Measurements from ENCODE around the gene FBN1.

Gene FBN1

DNA sequence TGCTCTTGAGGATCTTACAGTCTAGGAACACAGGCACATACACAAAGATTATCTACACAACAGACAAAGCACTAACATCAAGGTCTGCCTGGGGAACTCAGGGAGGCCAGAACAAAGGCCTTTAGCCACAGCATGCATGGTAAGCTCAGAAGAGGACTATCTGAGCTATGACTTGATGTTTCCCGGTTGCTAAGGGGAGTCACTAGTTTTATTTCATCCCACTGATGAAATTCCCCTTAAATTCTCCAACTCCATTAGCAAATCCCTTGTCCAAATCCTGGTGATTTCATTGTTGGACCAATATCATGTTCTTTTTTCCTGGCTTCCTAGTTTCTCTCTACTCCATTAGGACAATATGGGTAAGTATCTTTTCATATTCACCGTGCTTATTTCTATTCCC lies 23.3 kb downstream of the FBN1 start:
- no peak for DNase-seq (ENCODE audit: low read depth)

DNA sequence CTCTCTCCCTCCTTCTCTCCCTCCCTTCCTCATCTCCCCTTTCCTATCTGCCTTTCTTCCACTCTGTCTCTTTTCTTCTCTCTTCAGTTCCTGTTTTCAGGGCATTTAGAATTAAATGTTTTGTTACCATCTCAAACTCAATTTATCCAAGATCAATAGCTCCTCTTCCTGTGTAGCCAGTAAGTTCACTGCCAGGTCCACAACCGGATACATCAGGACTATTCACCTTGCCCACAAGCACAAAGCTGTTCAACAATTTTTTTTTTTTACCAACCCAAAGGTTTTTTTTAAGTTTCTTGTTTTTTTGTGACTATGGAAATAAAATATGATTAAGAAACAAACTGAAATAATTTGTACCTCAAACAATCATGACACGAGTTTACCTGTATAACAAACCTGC lies 26.1 kb downstream of the FBN1 start:
- no peak for DNase-seq (ENCODE audit: low read depth)

DNA sequence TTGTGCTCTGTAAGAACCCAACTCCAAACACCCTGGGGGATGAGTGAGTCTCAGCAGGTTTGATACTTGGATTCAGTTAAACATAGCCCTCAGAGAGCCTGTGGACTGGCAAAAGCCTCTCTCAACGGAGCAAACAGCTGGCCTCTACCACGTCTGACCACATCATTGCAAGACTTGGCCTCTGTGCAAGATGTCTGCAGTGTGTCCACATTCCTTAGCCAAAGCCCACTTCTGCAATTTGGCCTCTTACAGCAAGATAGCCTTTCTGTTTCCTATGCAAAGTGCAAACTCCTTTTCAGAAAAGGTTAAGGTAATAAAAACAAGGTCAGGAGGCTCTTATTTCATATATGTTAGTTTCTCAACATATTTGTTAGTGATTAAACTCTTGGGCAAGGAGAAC lies 27.9 kb downstream of the FBN1 start:
- DNase-seq (ENCODE audit: low read depth), result no peak

DNA sequence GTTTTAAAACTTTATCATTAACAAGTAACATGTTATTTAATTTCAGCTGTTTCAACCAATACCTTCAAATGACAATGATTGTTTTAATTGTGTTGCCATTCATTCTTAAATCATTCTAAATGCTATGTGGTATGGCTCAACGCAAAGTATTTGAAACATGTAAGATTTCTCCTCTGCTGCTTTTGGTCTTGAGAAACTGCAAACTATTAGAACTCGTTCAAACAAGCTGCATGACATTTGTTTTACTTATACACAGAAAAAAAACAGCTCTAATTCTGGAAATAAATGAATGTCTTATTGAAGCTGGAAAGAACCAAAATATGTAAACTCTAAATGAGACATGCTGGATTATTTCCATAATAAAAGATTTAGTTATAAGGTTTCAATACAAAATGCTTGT lies 29.3 kb downstream of the FBN1 start:
- no peak for DNase-seq (ENCODE audit: low read depth)

DNA sequence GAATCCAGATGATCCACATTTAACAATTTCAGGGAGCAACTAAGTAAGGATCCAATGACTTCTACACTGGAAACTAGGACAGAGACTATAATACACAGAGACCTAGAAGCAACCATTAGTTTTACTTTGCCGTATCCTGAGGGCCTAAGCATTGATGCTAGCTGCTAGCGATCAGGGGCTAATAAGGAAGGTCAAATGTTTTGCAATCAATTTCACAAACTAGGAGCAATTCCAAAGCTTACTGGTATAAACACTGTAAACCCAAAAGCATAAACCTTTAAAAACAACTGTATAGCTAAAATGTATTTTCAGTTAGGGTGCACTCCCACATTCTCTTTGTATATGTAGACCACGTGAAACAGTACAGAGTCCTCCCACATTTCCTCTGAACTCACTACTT lies 31.5 kb downstream of the FBN1 start:
- no peak for DNase-seq (ENCODE audit: low read depth)

DNA sequence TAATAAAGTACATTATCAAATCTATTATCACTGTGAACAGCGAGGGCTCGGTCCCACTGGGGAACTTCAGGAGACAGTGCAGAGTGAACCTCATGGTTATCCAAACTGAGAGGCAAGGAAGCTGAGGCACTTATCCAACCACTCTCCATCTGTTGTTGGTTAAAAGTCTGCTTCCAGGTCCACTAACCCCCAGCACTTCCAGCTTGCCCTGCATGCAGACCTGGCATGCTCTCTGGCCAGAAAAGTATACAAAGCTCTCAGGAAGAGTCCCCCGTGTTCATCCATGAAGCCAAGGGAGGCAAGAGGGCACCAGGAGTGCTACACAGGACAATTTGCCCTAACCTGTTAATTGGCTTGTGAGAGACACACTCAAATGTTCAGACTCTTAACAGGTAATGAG lies 36.0 kb downstream of the FBN1 start:
- no peak for DNase-seq (ENCODE audit: low read depth)

DNA sequence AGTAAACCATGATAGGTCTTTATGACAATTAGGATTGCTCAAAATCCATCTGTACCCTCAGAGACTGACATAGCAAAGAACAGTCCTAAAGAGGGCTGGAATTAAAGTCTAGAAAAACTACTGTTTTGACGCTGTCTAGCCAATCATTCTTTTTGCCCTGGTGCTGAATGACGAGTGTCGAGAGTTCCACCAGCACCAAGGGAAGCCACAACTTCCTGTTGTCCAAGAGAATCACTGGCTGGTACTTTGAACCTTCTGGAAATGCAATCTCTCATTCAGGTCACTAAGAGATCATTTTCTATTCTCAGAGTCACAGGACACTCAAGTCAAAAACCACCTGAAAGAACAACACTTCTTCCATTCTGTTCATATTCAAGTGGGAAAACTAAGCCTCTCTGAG lies 37.7 kb downstream of the FBN1 start:
- DNase-seq (ENCODE audit: low read depth), result no peak

DNA sequence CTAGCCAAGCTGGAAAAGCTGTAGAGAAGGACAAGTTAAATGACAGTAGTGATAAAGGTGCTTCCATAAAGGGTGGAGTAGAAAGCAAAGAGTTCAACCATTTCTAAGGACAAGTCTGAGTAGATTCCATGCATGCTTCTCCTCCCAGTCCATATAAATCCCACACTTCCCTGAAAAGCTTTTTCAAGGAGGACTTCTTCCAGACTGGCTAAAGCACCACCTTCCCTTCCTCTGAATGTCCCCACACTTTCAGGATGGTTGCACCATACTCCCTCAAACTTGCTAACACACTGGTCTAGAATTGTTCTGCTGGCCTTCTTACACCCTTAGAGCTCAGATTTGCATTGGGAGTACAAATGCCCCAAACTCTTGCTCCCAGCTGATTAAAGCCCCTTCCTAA lies 40.9 kb downstream of the FBN1 start:
- no peak for DNase-seq (ENCODE audit: low read depth)

DNA sequence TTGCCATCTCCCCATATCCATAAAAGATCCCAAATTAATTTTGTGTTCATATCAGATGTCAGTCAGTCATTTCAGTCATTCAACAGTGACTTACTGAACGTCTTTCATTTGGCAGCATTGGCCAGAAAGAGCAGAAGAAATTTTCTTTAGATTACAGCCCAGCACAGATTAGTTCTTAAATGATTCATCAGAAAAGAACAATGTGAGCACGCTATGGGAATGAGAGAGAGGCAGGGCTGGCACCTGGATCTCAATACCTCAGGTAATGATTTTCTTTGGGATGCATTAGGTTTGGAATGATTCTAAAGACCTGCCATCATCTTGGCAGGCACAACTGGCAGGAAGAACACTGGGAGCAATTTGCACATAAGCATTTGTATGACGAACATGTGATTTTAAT lies 41.6 kb downstream of the FBN1 start:
- DNase-seq (ENCODE audit: low read depth), result no peak

DNA sequence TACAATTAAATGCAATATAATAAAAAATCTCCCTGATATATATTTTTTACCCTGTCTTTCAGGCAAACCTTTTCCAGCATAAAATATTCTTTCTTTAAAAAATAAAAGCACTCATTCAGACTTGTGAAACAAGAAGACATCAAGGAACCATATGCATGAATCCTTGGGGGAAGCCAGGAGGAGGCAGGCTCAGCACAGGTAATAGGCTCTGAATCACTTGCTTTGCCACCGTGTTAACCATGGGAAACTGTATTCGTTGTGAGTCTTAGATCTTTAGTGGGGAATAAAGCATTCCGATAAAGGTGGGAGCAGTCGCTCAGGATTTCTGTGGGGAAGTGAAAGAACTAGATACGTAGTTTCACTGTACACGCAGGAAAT lies 42.4 kb downstream of the FBN1 start:
- no peak for DNase-seq (ENCODE audit: low read depth)

DNA sequence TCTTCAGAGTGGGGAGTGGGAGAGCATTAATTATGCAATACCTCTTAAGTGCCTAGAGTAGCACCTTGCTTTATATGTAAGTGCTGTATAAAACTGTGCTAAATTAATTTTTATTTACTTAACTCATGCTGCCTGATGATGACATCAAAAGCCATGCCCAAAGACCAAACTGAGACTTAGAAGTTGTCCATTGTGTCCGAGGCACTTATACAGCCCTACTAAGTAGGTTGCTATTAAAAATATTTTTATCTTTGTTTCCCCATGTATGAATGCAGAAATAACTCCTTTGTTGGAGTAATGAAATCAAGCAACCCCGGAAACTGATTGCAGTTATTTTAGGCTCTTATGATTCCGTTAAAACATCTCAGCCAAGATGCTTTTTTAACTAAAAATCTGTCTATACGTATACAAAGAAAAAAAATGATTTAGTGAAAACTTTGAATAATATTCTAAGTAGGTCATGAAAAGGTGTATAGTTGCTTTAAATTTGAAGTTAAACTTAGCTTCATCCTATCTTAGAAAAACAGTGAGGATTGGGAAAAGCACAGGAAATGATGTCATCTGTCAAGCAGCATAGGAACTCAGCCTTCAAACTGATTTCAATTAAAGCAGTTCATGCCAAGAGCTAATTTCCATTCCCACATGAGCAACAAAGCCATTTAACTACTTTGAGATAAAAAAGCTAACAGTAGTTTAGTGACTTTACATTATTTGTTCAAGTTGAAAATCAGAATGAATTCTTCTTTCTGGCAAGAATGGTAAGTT lies 43.0 kb downstream of the FBN1 start:
- DNase-seq (ENCODE audit: low read depth), result no peak

DNA sequence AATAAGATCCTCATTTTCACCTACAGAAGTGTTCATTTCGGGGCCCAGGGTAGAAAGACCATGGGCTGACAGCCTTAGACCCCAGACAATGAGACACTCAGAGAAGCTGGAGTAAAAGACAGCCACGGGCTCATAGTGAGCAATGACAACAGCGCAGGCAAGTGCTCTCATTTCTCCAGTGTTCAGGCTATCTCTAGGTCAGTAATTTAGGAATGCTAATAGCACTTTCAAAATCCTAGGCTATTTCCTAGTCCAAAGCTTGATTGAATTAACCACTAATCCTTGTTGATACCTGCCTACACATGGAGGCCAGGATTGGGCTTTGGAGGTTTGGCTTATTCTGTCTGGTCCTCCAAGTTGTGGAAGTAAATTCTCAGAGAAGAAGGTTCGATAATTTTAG lies 44.4 kb downstream of the FBN1 start:
- DNase-seq (ENCODE audit: low read depth), result no peak

DNA sequence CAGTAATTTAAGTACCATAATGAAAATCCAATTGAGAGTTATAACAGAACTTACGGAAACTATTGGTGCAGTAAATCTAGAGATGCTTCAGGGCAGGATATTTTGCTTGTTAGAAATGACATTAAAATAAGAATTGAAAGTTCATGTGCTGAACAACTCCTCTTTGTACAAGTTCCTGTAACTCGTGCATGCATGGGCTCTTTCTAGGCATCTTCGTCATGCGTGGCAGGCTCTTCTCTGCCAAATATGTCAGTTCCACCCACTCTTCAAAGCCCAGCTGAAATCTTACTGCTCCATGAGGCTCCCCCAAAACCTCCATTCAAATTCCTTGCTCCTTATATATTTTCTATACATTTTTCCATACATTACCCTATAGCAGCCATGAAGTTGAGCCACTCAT lies 48.7 kb downstream of the FBN1 start:
- no peak for DNase-seq (ENCODE audit: low read depth)

DNA sequence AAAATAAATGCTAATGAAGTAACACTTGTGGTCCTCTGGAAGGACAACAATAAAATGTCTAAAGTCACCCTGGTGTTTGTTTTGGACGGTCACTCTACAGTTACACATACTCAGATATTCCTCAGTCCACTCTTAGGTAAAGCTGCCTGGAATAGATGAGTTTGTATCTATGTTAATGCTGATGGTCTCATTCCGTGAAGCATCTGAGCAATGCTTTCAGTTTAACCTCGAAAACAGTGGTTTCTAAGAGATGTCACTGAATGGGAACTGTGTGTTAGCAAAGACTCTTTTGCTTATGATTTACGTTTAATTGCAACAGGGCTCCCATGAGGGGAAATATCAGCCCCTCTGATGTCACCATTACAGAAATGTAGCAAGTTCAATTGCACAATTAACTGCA lies 49.1 kb downstream of the FBN1 start:
- no peak for DNase-seq (ENCODE audit: low read depth)

DNA sequence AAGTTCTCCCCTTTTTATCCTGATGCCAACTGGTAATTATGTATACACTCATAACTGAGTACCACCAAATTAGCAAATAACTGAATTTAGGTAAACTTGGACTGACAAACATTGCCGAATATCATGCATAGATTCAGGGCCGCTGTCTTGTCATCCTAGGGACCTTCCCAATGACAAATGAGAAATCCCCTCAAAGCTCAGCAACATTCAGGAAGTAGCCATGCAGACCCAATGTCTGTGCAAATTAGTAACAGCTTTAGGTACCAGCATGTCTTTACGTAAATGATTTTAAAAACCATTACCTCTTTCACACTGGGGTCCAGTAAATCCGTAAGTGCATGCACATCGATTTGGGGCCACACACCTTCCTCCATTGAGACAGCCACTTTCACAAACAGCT lies 49.5 kb downstream of the FBN1 start:
- DNase-seq (ENCODE audit: low read depth), result no peak

DNA sequence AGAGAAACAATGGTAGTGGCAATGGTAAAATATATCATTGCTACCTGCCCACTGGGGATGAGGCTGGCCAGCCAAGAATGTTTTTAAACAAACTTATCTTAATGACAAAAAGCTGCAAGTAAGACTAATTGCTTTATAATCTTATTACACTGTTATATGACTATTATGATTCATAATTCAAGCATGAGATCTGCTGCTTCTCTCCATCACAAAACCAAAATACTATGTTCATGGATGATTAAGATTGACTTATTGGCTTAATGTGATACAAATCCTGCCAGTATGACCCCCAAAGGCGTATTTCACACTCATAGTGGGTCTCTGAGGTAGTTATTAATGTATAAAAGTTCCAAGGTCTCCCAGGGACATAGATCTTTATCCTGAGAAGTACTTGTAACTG lies 52.6 kb downstream of the FBN1 start:
- DNase-seq (ENCODE audit: low read depth), result no peak

DNA sequence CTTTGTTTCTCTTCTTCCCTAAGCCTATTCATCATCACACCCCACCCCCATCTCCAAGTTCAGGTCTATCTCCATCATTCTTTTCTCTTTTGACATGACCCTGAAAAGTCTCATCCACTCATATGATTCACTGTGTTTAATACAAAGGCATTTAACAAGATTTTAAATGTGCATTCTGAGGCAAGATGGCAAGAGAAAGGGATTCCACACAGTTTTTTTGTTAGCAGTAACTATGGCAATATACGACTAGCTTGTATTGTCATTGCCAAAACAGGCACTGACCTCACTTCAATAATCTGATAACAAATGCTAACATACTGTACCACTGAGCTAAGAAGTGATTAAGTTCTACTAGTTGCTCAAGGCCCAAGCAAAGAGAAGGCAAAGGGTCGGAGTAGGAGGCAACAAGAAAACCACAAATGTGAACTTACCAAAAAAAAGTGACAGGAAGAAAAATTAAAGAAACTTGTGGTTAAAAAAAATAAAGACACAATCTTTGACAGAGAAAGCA lies 53.2 kb downstream of the FBN1 start:
- no peak for DNase-seq (ENCODE audit: low read depth)

DNA sequence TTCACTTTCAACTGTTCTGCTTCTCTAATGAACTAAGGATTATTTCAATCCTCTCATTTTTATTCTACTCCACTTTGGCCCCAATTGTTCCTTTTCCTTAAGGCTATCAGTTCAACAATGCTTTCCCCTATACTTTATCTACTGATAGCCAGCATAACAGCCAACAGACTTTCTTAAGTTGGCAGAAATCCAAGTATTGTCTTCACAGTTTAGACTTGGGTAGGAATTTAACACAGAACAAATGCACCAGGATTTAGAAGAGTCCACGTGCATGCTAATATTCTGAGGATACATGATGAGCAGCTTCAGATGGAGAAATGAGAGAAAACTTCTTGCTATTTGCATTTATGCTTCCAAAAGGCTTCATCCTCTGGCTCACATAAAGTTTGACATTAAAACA lies 54.8 kb downstream of the FBN1 start:
- DNase-seq (ENCODE audit: low read depth), result no peak

DNA sequence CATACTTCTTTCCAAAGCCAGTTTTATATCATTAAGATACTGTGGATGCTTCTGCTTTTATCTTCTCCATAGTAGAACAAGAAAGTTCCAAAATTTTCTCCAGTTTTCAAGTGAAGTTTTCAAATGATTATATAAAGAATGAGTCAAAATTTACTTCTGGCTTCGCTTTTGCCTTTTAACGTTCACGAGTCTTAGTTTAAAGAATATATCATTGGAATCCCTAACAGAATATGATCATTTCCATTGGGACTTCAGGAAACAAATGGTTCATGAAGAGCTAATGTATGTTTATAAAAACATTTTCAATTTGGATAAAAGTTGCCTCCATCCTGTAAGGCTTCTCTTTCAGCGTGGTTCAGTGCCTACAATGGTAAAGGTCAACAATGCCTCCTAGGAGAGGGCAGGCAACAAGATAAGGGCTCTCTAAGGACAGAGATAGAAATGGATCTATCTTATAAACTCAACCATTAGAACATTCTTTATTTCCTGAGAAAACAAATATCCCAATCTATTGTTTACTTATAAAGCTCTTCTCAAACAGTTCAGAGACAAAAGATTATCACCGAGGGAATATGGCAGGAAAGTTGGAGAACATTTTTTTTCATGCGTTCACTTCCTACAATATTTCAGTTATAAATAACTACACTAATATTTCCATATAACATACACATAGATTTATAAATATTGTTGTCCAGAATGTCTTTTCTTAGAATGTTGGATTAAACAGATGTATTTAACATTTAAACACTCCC lies 60.5 kb downstream of the FBN1 start:
- DNase-seq (ENCODE audit: low read depth), result no peak

DNA sequence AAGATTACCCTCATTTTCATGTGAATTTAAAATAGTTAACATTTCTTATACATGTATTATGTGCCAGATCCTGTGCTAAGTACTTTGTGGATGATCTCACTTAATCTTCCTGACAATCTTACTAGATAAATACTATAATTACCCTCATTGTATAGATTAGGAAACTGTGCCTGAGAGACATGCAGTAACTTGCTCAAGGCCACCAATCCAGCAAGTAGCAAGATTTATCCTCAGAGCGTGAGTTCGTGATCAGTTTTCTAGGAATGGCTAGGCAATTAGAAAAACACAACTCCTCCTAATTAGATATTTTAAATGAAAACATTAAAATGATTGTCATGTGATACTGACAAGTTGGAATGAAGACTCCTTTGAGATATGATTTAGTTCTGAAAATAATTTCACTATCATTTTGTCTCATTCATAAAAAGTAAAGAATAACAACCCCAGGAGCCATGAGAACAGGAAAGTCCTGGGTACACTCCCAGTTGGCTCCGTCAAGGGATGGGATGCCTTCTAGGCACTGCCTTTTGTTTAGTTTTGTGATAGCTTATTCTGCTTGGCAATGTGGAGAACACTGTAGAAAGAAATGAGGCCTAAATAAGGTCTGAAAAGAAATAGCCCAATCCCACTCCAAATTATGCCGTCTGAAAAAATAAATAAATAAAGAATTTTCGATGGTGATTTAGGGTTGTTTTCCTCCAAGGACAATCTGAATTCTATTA lies 61.3 kb downstream of the FBN1 start:
- DNase-seq (ENCODE audit: low read depth), result no peak

DNA sequence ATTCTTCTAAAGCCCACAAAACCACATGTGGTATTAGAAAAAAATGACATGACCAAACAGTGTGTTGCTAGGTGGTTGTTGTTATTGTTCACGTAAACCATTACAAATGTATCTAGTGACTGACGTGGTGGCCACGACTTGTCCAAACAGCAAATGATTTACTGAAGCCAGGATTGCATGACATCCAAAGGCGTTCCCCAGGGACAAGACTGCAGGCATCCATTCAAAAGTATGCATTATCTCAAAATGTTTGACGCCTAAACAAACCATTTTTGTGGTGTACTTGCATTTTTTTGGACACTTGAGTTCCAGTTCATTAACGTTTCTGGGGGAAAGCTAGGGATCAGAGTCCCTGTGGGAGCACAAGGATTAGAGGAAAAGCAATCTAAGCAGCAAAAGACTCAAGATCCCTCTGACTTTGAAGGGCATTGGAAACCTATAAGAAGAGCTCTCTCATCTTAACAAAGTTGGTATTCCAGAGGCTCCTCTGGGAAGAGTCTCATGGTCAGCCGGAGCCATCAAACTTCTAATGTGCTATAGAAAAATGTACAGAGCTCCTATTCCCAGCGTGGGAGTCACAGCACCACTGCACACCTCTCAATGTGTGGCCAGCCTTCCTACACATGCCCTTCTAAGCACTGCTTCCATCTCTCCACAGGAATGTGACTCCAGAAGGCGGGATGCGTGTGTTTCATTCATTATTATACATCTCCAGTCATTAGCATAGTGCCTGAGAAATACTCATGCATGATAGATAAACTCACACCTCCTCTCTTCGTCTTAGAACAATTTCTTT lies 62.9 kb downstream of the FBN1 start:
- DNase-seq (ENCODE audit: low read depth), result no peak

DNA sequence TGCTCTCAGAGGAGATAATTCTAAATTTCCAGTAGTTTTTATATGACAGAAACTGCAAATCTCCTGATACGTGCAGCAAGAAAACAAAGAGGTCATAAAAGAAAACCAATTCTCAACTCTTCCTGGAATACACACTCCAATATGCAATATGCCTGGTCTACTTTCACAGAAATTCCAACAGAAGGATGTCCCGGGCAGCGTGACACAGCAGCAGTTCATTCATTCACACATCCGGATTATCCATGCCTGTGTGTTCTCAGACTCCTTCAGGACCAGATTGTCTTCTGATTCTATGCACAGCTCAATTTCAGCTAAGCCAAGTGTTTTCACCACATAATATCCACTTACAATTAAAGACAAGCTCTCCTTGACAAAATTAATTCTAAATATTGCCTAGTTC lies 64.3 kb downstream of the FBN1 start:
- no peak for DNase-seq (ENCODE audit: low read depth)
